Left lung (tissue), 10 donors: ENCODE results near the gene TNIP1. TPM values are rescaled to one million over a fixed set of nuclear protein-coding genes. Genes with fewer than 3 reads are reported as not detected.

Experiments used
- ATAC-seq: fragments of 200-7000 bp; cut with Tn5 transposase; one replicate; pipeline ENCODE4 v1.9.1; 2020; ENCODE audit warnings: moderate library complexity
- DNase-seq, 4 donors: peaks; one replicate each; pipeline ENCODE4 v3.0.0-alpha.2; 2013 to 2020
- H3K27ac ChIP-seq, 2 donors: fragments of 200-600 bp; sonication (generic) in 1 of 2; one replicate each; pipeline versions ENCODE4 v1.5.0 to v1.8.0; 2020 to 2021
- H3K27me3 ChIP-seq, 2 donors: fragments of 200-600 bp; sonication (generic) in 1 of 2; one replicate each; pipeline versions ENCODE4 v1.5.0 to v1.8.0; 2020 to 2021
- H3K36me3 ChIP-seq, 2 donors: fragments of 200-600 bp; sonication (generic) in 1 of 2; one replicate each; pipeline versions ENCODE4 v1.5.0 to v1.8.0; 2020 to 2021
- H3K4me1 ChIP-seq, 2 donors: fragments of 200-600 bp; one replicate each; pipeline ENCODE4 v1.8.0; 2021
- H3K4me3 ChIP-seq, 2 donors: fragments of 200-600 bp; sonication (generic) in 1 of 2; one replicate each; pipeline versions ENCODE4 v1.5.0 to v1.8.0; 2020 to 2021; ENCODE audit warnings: mild to moderate bottlenecking in 1 of 2
- H3K9me3 ChIP-seq, 2 donors: fragments of 200-600 bp; sonication (generic) in 1 of 2; one replicate each; pipeline versions ENCODE4 v1.5.0 to v1.8.0; 2020 to 2021
- intact Hi-C, 2 donors: fragments of 100-400 bp; cut with DNase I; formaldehyde crosslinking; loops; one replicate each; pipeline versions ENCODE4 v1.11.2 to v1.14.2; 2022
- polyA plus RNA-seq, 6 donors: library from polyadenylated mRNA; unstranded; fragments of 120-200 nt; gene quantifications; one replicate each; pipeline ENCODE4 v1.2.1, GENCODE V29; 2013; ENCODE audit not compliant: insufficient read length in 6 of 6
- total RNA-seq, 2 donors: library from RNA; stranded (reverse); fragmentation: NEBNext Ultra II Directional; extraction: Animal tissue kit (Norgen Biotek cat#: 25700); gene quantifications; one replicate each; pipeline ENCODE4 v1.2.1, GENCODE V29; 2021
- TF ChIP-seq, protein P1 (sequence below), 2 donors: fragments of 200-600 bp; sonication (generic) in 1 of 2; IDR thresholded peaks; one replicate each; pipeline versions ENCODE4 v1.5.0 to v1.8.0; 2021; ENCODE audit warnings: antibody characterized with exemption in 2 of 2
- donor health status: DM: no; HTN: yes; CAD: no.
- donor health status: DM: no; HTN: no; CAD: no.

Gene TNIP1
- total and polyA plus RNA-seq, 8 donors = 82.3 to 133 (median 84.2) TPM

GRCh38 chr5:150989695-150990094 is 91.1 kb downstream of the TNIP1 start:
- TF ChIP-seq, protein P1, sequence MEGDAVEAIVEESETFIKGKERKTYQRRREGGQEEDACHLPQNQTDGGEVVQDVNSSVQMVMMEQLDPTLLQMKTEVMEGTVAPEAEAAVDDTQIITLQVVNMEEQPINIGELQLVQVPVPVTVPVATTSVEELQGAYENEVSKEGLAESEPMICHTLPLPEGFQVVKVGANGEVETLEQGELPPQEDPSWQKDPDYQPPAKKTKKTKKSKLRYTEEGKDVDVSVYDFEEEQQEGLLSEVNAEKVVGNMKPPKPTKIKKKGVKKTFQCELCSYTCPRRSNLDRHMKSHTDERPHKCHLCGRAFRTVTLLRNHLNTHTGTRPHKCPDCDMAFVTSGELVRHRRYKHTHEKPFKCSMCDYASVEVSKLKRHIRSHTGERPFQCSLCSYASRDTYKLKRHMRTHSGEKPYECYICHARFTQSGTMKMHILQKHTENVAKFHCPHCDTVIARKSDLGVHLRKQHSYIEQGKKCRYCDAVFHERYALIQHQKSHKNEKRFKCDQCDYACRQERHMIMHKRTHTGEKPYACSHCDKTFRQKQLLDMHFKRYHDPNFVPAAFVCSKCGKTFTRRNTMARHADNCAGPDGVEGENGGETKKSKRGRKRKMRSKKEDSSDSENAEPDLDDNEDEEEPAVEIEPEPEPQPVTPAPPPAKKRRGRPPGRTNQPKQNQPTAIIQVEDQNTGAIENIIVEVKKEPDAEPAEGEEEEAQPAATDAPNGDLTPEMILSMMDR (IDR thresholded peaks at IDR 0.05) = no peak
- H3K9me3 ChIP-seq = peaks cover 0 to 17% of the 10 kb centered on the region in 2 donors
- H3K4me1 ChIP-seq = no peaks in the 10 kb centered on the region
- no peak overlapping the region for H3K4me3 ChIP-seq
- no peak overlapping the region for H3K27ac ChIP-seq
- intact Hi-C loops = loop anchor here in 1 of 2 donors (10.0 kb wide), 1 partner anchor 185 kb away; no protein-coding TSS in a partner anchor
- H3K27me3 ChIP-seq = no peaks in the 10 kb centered on the region
- no peak for ATAC-seq
- no peak for DNase-seq
- no peaks in the 10 kb centered on the region for H3K36me3 ChIP-seq

DNA sequence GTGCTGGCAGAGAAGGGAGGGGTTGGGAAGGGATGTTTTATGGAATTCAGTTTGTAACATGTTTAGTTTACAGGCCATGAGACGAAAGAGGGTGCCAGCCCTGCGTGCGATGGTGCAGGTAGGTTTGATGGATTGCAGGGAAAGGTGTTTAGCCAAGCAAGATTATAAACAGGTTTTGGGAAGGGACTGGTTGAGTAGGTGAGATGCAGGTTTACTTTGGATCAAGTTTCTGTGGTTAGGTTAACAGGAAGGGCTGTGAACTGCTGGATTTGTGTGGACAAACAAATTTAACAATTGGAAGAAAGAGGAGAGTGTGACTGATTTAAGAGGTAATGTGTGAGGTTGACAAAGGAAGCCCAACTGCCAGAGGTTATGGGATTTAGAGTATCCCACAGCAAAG is 93.1 kb downstream of the TNIP1 start:
- Histone ChIP-seq H3K9me3 (peaks cover 0 to 8% of the 10 kb centered on the region in 2 donors), H3K27ac (no peak overlapping the region), H3K4me3 (no peak overlapping the region), H3K36me3 (no peaks in the 10 kb centered on the region), H3K27me3 (no peaks in the 10 kb centered on the region), H3K4me1 (no peaks in the 10 kb centered on the region)
- intact Hi-C loops = loop anchor here in 1 of 2 donors (10.0 kb wide), 1 partner anchor 183 kb away; no protein-coding TSS in a partner anchor
- DNase-seq = no peak
- ATAC-seq = no peak
- TF ChIP-seq, protein P1 (IDR thresholded peaks at IDR 0.05) = no peak

Other genes with a start within 250 kb of the TNIP1 start
- not detected for gene IRGM, start 234.5 kb downstream of the TNIP1 start, total RNA-seq
- gene IRGM, start 234.5 kb downstream of the TNIP1 start, polyA plus RNA-seq = under 1 TPM; 0.47 to 0.93 (median 0.68) TPM
- 1 to 10 TPM; 3.0 to 4.1 TPM for gene ZNF300, start 176.1 kb downstream of the TNIP1 start, total RNA-seq
- 10 to 100 TPM; 26.2 to 34.0 (median 31.9) TPM for gene ZNF300, start 176.1 kb downstream of the TNIP1 start, polyA plus RNA-seq
- gene GPX3, start 60.4 kb downstream of the TNIP1 start, total RNA-seq = 100 to 1,000 TPM; 391 to 424 TPM
- gene GPX3, start 60.4 kb downstream of the TNIP1 start, polyA plus RNA-seq = 100 to 1,000 TPM in 1 of 6 donors, 10 to 100 TPM in 5; 49.0 to 149 (median 56.7) TPM
- 100 to 1,000 TPM; 188 to 198 TPM for gene ANXA6, start 76.7 kb upstream of the TNIP1 start, total RNA-seq
- 100 to 1,000 TPM; 262 to 303 (median 300) TPM for gene ANXA6, start 76.7 kb upstream of the TNIP1 start, polyA plus RNA-seq
- gene CCDC69, start 143.1 kb upstream of the TNIP1 start, total RNA-seq = 10 to 100 TPM; 34.6 to 66.4 TPM
- 10 to 100 TPM in 2 of 6 donors, 1 to 10 TPM in 4; 6.8 to 10.7 (median 8.7) TPM for gene CCDC69, start 143.1 kb upstream of the TNIP1 start, polyA plus RNA-seq
- gene GM2A, start 172.2 kb upstream of the TNIP1 start, total RNA-seq = 10 to 100 TPM; 66.1 to 70.0 TPM
- gene GM2A, start 172.2 kb upstream of the TNIP1 start, polyA plus RNA-seq = 10 to 100 TPM; 28.3 to 37.5 (median 35.6) TPM
- gene SLC36A3, start 222.7 kb upstream of the TNIP1 start, total RNA-seq = not detected
- gene SLC36A3, start 222.7 kb upstream of the TNIP1 start, polyA plus RNA-seq = not detected